NCI-H187 (cell line): ENCODE measurements around the gene MED13L.

Source experiments
- DNase-seq, 2 experiments: peaks; one replicate each; lab custom pipeline; 2025; lab: John Stamatoyannopoulos, UW

Gene MED13L

GRCh38 chr12:116182359-116183063, 95.0 kb downstream of the MED13L start:
- no peak for DNase-seq

- DNase-seq = no peak
Measured at GRCh38 chr12:116180448-116180847, 97.0 kb downstream of the MED13L start.

DNA sequence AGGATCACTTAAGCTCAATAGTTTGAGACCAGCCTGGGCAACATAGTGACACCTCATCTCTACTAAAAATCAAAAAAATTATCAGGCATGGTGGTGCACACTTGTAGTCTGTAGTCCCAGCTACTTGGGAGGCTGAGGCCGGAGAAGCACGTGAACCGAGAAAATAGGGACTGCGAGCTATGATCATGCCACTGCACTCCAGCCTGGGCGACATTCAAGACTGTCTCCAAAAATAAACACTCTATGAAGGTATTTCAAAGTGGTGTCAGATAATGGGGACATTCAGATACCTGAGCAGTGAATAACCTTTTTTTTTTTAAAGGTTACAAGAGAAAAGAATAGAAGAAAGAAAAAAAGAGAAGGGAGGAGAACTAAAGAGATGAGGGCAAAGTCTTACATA, 98.1 kb downstream of the MED13L start:
- DNase-seq = no peak

GRCh38 chr12:116177017-116177416, 100.5 kb downstream of the MED13L start:
- no peak for DNase-seq

- no peak for DNase-seq
Measured at GRCh38 chr12:116174904-116175303, 102.6 kb downstream of the MED13L start.

DNA sequence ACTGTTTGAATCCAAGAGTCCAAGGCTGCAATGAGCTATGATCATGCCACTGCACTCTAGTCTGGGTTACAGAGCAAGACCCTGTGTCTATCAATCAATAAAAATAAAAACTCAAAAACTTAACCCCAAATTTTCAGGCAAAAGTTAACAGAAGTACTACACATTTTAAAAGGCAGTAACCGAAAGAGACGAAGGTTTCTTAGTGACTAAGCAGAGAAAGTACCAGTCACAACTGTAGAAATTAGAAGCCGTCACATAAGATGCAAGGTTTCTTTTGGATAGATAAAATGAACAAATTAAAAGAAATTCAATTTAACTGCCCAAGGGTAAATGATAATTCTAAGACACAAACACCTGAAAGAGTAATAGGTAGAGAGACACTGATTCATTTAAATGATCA, 103.5 kb downstream of the MED13L start:
- no peak for DNase-seq

GRCh38 chr12:116172224-116172849, 105.2 kb downstream of the MED13L start:
- DNase-seq = no peak

GRCh38 chr12:116171549-116171948, 105.9 kb downstream of the MED13L start:
- DNase-seq = no peak

DNA sequence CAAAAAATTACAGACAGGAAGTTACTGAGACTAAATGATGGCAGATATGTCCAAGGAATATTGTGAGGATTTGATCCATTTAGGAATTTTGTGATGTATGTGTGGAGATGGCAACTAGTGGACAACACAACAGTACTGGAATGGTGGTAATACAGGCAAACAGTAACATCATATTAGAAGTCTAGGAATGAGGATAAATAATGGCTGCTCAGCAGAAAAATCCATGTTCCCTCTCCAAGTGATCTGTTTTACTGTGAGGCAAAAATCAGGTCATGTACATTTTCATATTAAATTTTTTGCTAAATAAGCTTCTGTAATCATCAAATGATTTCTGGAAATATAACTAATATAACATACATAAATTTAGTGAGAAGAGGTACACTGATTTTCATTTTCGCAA, 108.4 kb downstream of the MED13L start:
- no peak for DNase-seq

GRCh38 chr12:116166306-116166705, 111.2 kb downstream of the MED13L start:
- no peak for DNase-seq

DNA sequence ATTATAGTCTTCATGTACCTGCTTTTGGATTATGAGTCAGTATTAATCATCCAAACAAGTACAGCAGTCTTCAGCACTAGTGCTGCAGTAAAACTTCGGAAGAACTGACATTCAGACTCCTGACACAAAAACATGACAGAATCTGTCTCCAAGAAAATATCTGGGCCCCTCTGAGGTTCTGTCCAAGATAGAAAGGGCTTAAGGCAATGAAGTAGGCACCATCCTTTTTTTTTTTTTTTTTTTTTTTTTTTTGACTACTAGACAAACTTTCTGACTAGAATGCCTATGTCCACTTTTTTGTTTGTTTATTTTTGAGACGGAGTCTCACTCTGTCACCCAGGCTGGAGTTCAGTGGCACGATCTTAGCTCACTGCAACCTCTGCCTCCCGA, 112.5 kb downstream of the MED13L start:
- no peak for DNase-seq

DNA sequence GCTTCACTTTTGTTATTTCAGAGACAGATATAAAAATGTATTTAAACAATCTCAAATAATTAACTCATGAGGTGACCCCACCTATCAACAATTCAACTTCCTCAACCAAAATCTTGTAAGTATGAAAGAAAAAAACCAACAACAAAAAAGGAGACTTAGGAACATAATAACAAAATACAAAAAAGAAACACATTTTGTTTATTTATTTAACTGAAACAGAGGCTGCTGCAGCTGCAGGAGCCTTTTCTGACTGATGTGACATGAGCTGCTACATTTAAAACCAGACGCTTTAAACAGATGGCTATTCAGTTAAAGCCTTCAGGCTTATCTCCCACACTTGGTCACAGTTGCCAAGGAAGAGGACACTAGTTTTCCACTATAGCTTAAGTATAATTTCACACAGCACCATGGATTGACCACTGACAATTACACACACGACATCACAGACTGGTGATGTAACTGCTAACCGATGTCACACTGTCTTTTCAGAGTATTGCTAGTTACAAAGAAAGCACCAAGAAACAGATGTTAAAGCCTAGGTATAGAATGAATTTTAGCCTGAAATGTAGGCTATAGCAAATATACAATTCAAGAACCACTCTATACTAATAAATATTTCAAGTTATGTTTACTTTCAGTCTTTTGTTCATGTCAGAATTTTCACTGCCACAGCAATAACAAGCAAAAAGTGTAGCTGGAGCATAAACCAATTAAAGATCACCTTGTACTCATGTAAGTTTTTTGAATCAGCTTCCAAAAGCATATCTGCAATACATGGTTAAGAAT, 113.0 kb downstream of the MED13L start:
- DNase-seq = no peak

GRCh38 chr12:116162071-116162470, 115.4 kb downstream of the MED13L start:
- DNase-seq = no peak

DNA sequence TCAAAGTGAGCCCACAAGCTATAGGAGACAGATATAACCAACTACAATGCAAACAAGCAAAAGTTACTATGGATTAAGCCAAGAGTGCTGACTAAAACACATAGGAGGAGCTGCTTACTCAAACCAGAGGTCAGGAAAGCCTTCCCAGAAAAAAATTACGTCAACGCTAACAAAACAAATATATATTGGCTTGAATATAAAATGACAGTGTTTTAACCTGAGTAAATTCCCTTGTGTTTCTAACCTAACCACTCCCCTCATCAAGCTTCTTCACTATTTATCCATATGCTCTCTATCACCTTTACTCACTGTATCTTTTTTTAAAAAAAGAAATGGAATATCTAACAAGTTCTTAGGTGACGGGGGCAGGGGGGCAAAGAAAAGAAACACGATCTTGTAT, 115.9 kb downstream of the MED13L start:
- no peak for DNase-seq

DNA sequence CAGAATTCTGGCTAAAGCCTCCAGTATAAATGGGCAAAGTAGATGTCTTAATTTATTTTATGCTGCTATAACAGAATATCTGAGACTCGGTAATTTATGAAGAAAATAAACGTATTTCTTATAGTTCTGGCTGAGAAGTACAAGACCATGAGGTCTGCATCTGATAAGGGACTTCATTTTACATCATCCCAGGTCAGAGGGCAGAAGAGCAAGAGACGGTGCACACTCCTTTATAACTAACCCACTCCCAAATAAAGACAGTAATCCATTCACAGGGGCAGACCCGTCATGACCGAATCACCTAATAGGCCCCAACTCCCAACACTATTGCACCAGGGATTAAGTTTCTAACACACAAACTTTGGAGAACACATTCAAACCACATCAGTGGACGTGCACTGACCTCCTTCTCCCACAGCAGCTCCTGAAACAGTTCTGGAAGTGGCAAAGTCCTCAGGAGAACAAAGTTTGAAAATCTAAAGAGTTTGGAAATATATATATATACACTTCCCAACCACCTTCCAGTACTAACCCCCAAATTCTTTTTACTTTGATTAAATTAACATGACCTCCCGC, 116.5 kb downstream of the MED13L start:
- DNase-seq = no peak

- no peak for DNase-seq
Measured at GRCh38 chr12:116160231-116160630, 117.3 kb downstream of the MED13L start.

- DNase-seq = no peak
Measured at GRCh38 chr12:116159593-116160200, 117.8 kb downstream of the MED13L start.

- no peak for DNase-seq
Measured at GRCh38 chr12:116159175-116159574, 118.3 kb downstream of the MED13L start.

- no peak for DNase-seq
Measured at GRCh38 chr12:116157845-116158267, 119.6 kb downstream of the MED13L start.

DNA sequence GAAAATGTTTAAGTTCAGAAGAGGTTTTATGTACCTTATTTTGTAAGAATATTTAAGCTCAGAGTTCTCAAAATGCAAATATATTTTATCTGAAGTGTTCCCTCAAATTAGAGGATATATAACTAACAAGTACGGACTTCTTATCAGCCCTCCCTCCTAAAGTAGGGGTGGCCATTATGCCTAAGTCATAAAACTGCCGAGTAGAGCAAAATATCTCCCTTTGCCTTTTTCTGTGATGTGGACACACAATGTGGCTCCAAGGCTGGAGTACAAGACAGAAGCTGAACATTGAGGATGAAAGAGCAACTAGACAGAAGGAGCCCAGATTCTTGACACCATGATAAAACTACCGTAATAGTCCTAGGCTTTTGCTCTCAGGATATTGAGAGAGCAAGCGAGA, 120.9 kb downstream of the MED13L start:
- no peak for DNase-seq

GRCh38 chr12:116155383-116155782, 122.1 kb downstream of the MED13L start:
- no peak for DNase-seq

DNA sequence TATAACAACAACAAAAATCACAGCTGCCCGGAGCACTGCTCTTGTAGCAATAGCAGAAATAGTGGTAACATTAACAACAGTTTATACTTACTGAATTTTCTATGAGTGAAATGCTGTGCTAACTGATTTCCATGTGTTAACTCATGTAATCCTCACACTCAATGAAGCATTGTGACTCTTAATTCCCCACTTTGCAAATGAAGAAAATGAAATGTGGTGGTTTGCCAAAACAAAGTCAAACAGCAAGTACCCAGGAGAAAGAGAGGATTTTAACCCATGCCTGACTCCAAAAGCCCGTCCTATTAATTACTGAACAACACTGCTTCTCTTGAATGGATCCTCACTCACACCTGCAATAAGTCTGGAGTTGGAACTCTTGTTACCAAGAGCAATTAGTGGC, 123.5 kb downstream of the MED13L start:
- DNase-seq = no peak
